Endothelial cell of umbilical vein (primary cell): ENCODE data around the gene PROK1. TPM values are rescaled to one million over a fixed set of nuclear protein-coding genes. Genes with fewer than 3 reads are reported as not detected.

Experiments used
- BruUV-seq: library from RNA; stranded (reverse); fragments of 400-500 nt; replicated peaks from 2 replicates; lab custom pipeline; 2021; lab: Mats Ljungman, UMichigan
- CTCF ChIA-PET: fragments of 300-600, 350-600 bp; sonication (Branson Sonifier 250); formaldehyde crosslinking; loops from one replicate; lab custom pipeline; 2021; ENCODE audit warnings: antibody characterized with exemption, inconsistent platforms; lab: Charles Lee
- POLR2A ChIA-PET: fragments of 300-600, 350-600 bp; sonication (Branson Sonifier 250); formaldehyde crosslinking; loops from one replicate; lab custom pipeline; 2021; ENCODE audit warnings: antibody characterized with exemption, inconsistent platforms; lab: Charles Lee
- DNase-seq: peaks from one replicate; pipeline ENCODE4 v3.0.0-alpha.2; 2011; ENCODE audit warnings: low read depth, low spot score
- FAIRE-seq: peaks from 2 replicates; lab custom pipeline; 2011; peaks lifted over from hg19 to GRCh38; lab: Jason Lieb, UNC
- H2AFZ ChIP-seq: 2 replicates; pipeline ENCODE4 v1.6.0; 2012; ENCODE audit warnings: low read depth, low read length, control low read depth, inconsistent platforms
- H3K27ac ChIP-seq: 2 replicates; pipeline ENCODE4 v1.5.1; 2011; ENCODE audit warnings: low read depth, mild to moderate bottlenecking, control low read depth, low read length, moderate library complexity; ENCODE audit not compliant: insufficient read depth
- H3K27me3 ChIP-seq, 2 experiments: 2 replicates each; pipeline versions ENCODE4 v1.6.0 to v1.6.1; 2011; ENCODE audit warnings: low read length in 2 of 2, mixed read lengths in 1 of 2; ENCODE audit not compliant: control insufficient read depth in 2 of 2, insufficient read depth in 2 of 2
- H3K36me3 ChIP-seq, 2 experiments: 2 replicates in 1 of 2; 3 replicates in 1 of 2; pipeline ENCODE4 v1.5.1; 2011; ENCODE audit warnings: low read length in 2 of 2, mild to moderate bottlenecking in 1 of 2, moderate library complexity in 1 of 2; ENCODE audit not compliant: control insufficient read depth in 2 of 2, insufficient read depth in 2 of 2; ENCODE audit errors: extremely low read depth in 1 of 2
- H3K4me1 ChIP-seq: 3 replicates; pipeline ENCODE4 v1.5.1; 2011; ENCODE audit warnings: mild to moderate bottlenecking, low read length; ENCODE audit not compliant: control insufficient read depth, insufficient read depth; ENCODE audit errors: extremely low read depth
- H3K4me2 ChIP-seq: 2 replicates; pipeline ENCODE4 v1.6.1; 2011; ENCODE audit warnings: low read length, control low read depth, mixed read lengths; ENCODE audit not compliant: insufficient read depth
- H3K4me3 ChIP-seq, 3 experiments: fragments of 200-600 bp in 1 of 3; sonication (generic), shearing (Covaris generic) in 1 of 3; replicated peaks in 1 of 3; 2 replicates each; pipeline ENCODE4 v1.5.1; 2011 to 2016; ENCODE audit warnings: control low read depth in 3 of 3, low read length in 3 of 3, mild to moderate bottlenecking in 2 of 3, inconsistent platforms in 1 of 3, low read depth in 1 of 3, moderate library complexity in 1 of 3; ENCODE audit not compliant: insufficient read depth in 1 of 3
- H3K79me2 ChIP-seq: 2 replicates; pipeline ENCODE4 v1.6.0; 2012; ENCODE audit warnings: low read length, inconsistent platforms; ENCODE audit not compliant: control insufficient read depth, insufficient read depth
- H3K9ac ChIP-seq: replicated peaks from 2 replicates; pipeline ENCODE3; 2011; ENCODE audit warnings: low read length, control low read depth; ENCODE audit not compliant: insufficient read depth; ENCODE audit errors: extremely low read depth
- H3K9me1 ChIP-seq: replicated peaks from 3 replicates; pipeline ENCODE4 v1.6.0; 2011; ENCODE audit warnings: mild to moderate bottlenecking, low read length; ENCODE audit not compliant: control insufficient read depth, insufficient read depth; ENCODE audit errors: extremely low read depth
- H3K9me3 ChIP-seq: replicated peaks from 2 replicates; pipeline ENCODE4 v1.5.1; 2012; ENCODE audit warnings: low read length, inconsistent platforms; ENCODE audit not compliant: control insufficient read depth, insufficient read depth
- H4K20me1 ChIP-seq: replicated peaks from 2 replicates; pipeline ENCODE3; 2011; ENCODE audit warnings: mild to moderate bottlenecking, low read length; ENCODE audit not compliant: control insufficient read depth, insufficient read depth; ENCODE audit errors: extremely low read depth
- EZH2 ChIP-seq: IDR thresholded peaks from 2 replicates; pipeline ENCODE4 v1.6.1; 2012; ENCODE audit warnings: borderline replicate concordance, low read depth, mild to moderate bottlenecking, moderate library complexity, low read length, inconsistent platforms; ENCODE audit not compliant: severe bottlenecking
- FOS ChIP-seq: IDR thresholded peaks from 2 replicates; pipeline ENCODE4 v1.6.1; 2011; ENCODE audit warnings: mild to moderate bottlenecking, low read length, moderate library complexity, borderline replicate concordance; ENCODE audit not compliant: insufficient read depth
- GATA2 ChIP-seq: IDR thresholded peaks from 2 replicates; pipeline ENCODE4 v1.7.0; 2011; ENCODE audit warnings: low read depth, mild to moderate bottlenecking, moderate library complexity, mixed read lengths, low read length; ENCODE audit not compliant: insufficient read length, insufficient read depth
- JUN ChIP-seq: IDR thresholded peaks from 2 replicates; pipeline ENCODE4 v1.6.1; 2011; ENCODE audit warnings: borderline replicate concordance, low read depth; ENCODE audit not compliant: insufficient read length, insufficient read depth
- MYC ChIP-seq: IDR thresholded peaks from one replicate; pipeline ENCODE4 v1.6.1; 2011; ENCODE audit warnings: mild to moderate bottlenecking, low read depth, low read length
- POLR2A ChIP-seq: IDR thresholded peaks from 2 replicates; pipeline ENCODE4 v1.6.1; 2012; ENCODE audit warnings: low read depth, mild to moderate bottlenecking, control low read depth, low read length
- POLR2AphosphoS5 ChIP-seq: IDR thresholded peaks from 2 replicates; pipeline ENCODE4 v1.6.1; 2012; ENCODE audit warnings: low read depth, mild to moderate bottlenecking, control low read depth, low read length, moderate library complexity; ENCODE audit not compliant: insufficient read depth
- dilution Hi-C: fragments of 300-500 bp; cut with MboI; formaldehyde crosslinking; loops from one replicate; pipeline ENCODE4 v1.15.0; 2019; ENCODE audit warnings: low sequenced_read_pairs; ENCODE audit not compliant: extremely low pct_ligation_motif_present
- intact Hi-C: fragments of 100-400 bp; cut with micrococcal nuclease; formaldehyde crosslinking; loops from one replicate; pipeline ENCODE4 v1.10.0; 2022
- polyA plus RNA-seq, 4 experiments: library from polyadenylated mRNA; depleted of rRNA in 3 of 4; stranded (reverse) in 3 of 4; unstranded in 1 of 4; fragments of >200 nt; gene quantifications; 2 replicates each; pipeline versions ENCODE4 v1.2.1 to v1.2.3, GENCODE V29; 2011 to 2012; ENCODE audit warnings: missing spikeins in 1 of 4
- total RNA-seq: library from RNA; stranded (reverse); gene quantifications from 2 replicates; pipeline ENCODE4 v1.2.3, GENCODE V29; 2021
- TF ChIP-seq, protein P1 (sequence below), 2 donors: IDR thresholded peaks; 1 replicate in 1 of 2; 2 replicates in 1 of 2; pipeline ENCODE4 v1.5.1; 2011; ENCODE audit warnings: low read length in 2 of 2, mild to moderate bottlenecking in 2 of 2, moderate library complexity in 2 of 2, control low read depth in 1 of 2, inconsistent platforms in 1 of 2, low read depth in 1 of 2; ENCODE audit not compliant: insufficient read depth in 1 of 2; ENCODE audit errors: extremely low read depth in 1 of 2
- TF ChIP-seq, protein P2 (sequence below): IDR thresholded peaks from 2 replicates; pipeline ENCODE4 v1.6.1; 2011; ENCODE audit not compliant: insufficient read depth, insufficient read length

The PROK1 gene
- total and polyA plus RNA-seq, 2 donors (not counting 3 experiments of a cell fraction or from before 2014, with no cell fraction given): not detected

DNA sequence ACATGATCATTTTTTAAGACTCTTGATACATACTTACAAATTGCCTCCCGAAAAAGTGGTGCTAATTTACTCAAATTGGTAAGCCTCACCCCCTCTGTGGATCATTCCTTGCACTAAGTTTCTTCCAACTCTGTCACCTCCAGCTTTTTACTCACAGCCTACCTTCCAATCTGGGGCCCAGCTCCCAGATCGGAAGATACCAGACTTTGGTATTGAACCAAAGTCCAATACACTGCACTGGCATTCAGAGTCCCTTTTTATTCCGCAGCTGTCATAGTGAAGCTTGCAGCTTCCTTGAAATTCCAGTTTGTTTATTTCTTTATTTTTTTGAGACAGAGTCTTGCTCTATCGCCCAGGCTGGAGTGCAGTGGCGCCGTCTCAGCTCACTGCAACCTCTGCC lies 41.6 kb upstream of the PROK1 start:
- Histone ChIP-seq H3K27ac (no peak overlapping the region), H3K79me2 (peaks cover 19% of the 10 kb centered on the region), H3K4me1 (peaks cover 9% of the 10 kb centered on the region), H3K36me3 (peaks cover 3% of the 10 kb centered on the region in 2 experiments), H3K9ac (no peak overlapping the region), H3K4me3 (no peak overlapping the region), H3K4me2 (no peak overlapping the region), H4K20me1 (no peaks in the 10 kb centered on the region), H3K9me1 (no peaks in the 10 kb centered on the region), H3K27me3 (no peaks in the 10 kb centered on the region), H2AFZ (no peak overlapping the region), H3K9me3 (no peaks in the 10 kb centered on the region)
- intact Hi-C loops: no loop called here
- dilution Hi-C loops: no loop called here
- FAIRE-seq: no peak
- POLR2A ChIA-PET: interaction anchor here (0.6 to 1.2 kb wide), 3 partner anchors 71 to 212 kb away, joined by 3 read pairs; no protein-coding TSS in a partner anchor
- TF ChIP-seq, protein P1, sequence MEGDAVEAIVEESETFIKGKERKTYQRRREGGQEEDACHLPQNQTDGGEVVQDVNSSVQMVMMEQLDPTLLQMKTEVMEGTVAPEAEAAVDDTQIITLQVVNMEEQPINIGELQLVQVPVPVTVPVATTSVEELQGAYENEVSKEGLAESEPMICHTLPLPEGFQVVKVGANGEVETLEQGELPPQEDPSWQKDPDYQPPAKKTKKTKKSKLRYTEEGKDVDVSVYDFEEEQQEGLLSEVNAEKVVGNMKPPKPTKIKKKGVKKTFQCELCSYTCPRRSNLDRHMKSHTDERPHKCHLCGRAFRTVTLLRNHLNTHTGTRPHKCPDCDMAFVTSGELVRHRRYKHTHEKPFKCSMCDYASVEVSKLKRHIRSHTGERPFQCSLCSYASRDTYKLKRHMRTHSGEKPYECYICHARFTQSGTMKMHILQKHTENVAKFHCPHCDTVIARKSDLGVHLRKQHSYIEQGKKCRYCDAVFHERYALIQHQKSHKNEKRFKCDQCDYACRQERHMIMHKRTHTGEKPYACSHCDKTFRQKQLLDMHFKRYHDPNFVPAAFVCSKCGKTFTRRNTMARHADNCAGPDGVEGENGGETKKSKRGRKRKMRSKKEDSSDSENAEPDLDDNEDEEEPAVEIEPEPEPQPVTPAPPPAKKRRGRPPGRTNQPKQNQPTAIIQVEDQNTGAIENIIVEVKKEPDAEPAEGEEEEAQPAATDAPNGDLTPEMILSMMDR (IDR thresholded peaks at IDR 0.05; ENCODE audit: extremely low read depth in 1 of 2, insufficient read depth in 1 of 2, low read depth in 1 of 2, low read length in 2 of 2): no peak
- no peak for TF ChIP-seq POLR2A
- no peak for TF ChIP-seq JUN
- TF ChIP-seq GATA2: no peak
- no peak for TF ChIP-seq EZH2
- no peak for TF ChIP-seq MYC
- TF ChIP-seq, protein P2, sequence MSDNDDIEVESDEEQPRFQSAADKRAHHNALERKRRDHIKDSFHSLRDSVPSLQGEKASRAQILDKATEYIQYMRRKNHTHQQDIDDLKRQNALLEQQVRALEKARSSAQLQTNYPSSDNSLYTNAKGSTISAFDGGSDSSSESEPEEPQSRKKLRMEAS: no peak
- TF ChIP-seq POLR2AphosphoS5: no peak
- no peak for TF ChIP-seq FOS
- no peak for DNase-seq
- no TSS peak for BruUV-seq
- CTCF ChIA-PET: interaction anchor here (1.7 to 8.3 kb wide), 5 partner anchors 28 to 202 kb away, joined by 3 to 120 read pairs (median 22); no protein-coding TSS in a partner anchor
